IMR-90 (cell line): Measurements from ENCODE around the gene MYO3B. TPM values are rescaled to one million over a fixed set of nuclear protein-coding genes. Genes with fewer than 3 reads are reported as not detected.
"Not testable (repeated sequence)": the region's sequence is repeated elsewhere in the genome, so short reads cannot be mapped to it uniquely, and the experiment has no call there.

ENCODE experiments used
- ATAC-seq: fragments of 200-7000 bp; cut with Tn5 transposase; 2 replicates; pipeline ENCODE4 v1.9.1; 2020; ENCODE audit warnings: low read depth, mild to moderate bottlenecking, moderate library complexity
- BruUV-seq: library from RNA; stranded (reverse); fragments of 400-500 nt; replicated peaks from 2 replicates; lab custom pipeline; 2021; lab: Mats Ljungman, UMichigan
- CTCF ChIA-PET: fragments of 300-600 bp; formaldehyde crosslinking; extraction: SDS; loops from one replicate; lab custom pipeline; 2021; ENCODE audit warnings: antibody characterized with exemption; lab: Yijun Ruan, JAX
- POLR2A ChIA-PET: fragments of 300-600 bp; sonication (Branson Sonifier 250); formaldehyde crosslinking; loops from one replicate; lab custom pipeline; 2022; ENCODE audit warnings: antibody characterized with exemption; ENCODE audit not compliant: unreplicated experiment; lab: Charles Lee
- DNase-seq: peaks from one replicate; pipeline ENCODE4 v3.0.0; 2013
- H2AFZ ChIP-seq: replicated peaks from 2 replicates; pipeline ENCODE3; 2013; ENCODE audit warnings: low read length, mild to moderate bottlenecking; ENCODE audit not compliant: poor library complexity
- H2AK5ac ChIP-seq: 2 replicates; pipeline ENCODE4 v1.6.1; 2013; ENCODE audit warnings: low read depth, low read length, inconsistent platforms
- H2AK9ac ChIP-seq: replicated peaks from 2 replicates; pipeline ENCODE3; 2013; ENCODE audit warnings: mild to moderate bottlenecking, low read depth, low read length, moderate library complexity; ENCODE audit not compliant: poor library complexity
- H2BK120ac ChIP-seq: 2 replicates; pipeline ENCODE4 v1.6.1; 2013; ENCODE audit warnings: low read depth, low read length, inconsistent platforms
- H2BK15ac ChIP-seq: 3 replicates; pipeline ENCODE4 v1.6.1; 2013; ENCODE audit warnings: low read depth, low read length, inconsistent platforms
- H2BK20ac ChIP-seq: 2 replicates; pipeline ENCODE4 v1.6.1; 2013; ENCODE audit warnings: low read depth, mild to moderate bottlenecking, inconsistent platforms, low read length, moderate library complexity
- H2BK5ac ChIP-seq: 2 replicates; pipeline ENCODE4 v1.6.1; 2013; ENCODE audit warnings: mild to moderate bottlenecking, low read depth, low read length, inconsistent platforms; ENCODE audit not compliant: poor library complexity, severe bottlenecking
- H3K14ac ChIP-seq: replicated peaks from 2 replicates; pipeline ENCODE4 v1.6.1; 2013; ENCODE audit warnings: low read depth, low read length, inconsistent platforms
- H3K18ac ChIP-seq: 2 replicates; pipeline ENCODE4 v1.6.1; 2013; ENCODE audit warnings: low read depth, low read length, control low read depth
- H3K23ac ChIP-seq: 2 replicates; pipeline ENCODE4 v1.6.1; 2013; ENCODE audit warnings: low read depth, low read length, inconsistent platforms
- H3K27ac ChIP-seq: 2 replicates; pipeline ENCODE4 v1.5.1; 2013; ENCODE audit warnings: mild to moderate bottlenecking, control low read depth, low read length; ENCODE audit not compliant: insufficient read depth
- H3K27me3 ChIP-seq: 2 replicates; pipeline ENCODE4 v1.6.1; 2013; ENCODE audit warnings: low read length; ENCODE audit not compliant: control insufficient read depth, insufficient read depth
- H3K36me3 ChIP-seq: 2 replicates; pipeline ENCODE4 v1.6.1; 2013; ENCODE audit warnings: low read length, mixed read lengths; ENCODE audit not compliant: control insufficient read depth, insufficient read depth
- H3K4ac ChIP-seq: 2 replicates; pipeline ENCODE4 v1.6.1; 2013; ENCODE audit warnings: low read depth, low read length, inconsistent platforms
- H3K4me1 ChIP-seq: 2 replicates; pipeline ENCODE4 v1.6.1; 2013; ENCODE audit warnings: low read length, mixed read lengths; ENCODE audit not compliant: control insufficient read depth, insufficient read depth
- H3K4me2 ChIP-seq: 2 replicates; pipeline ENCODE4 v1.6.1; 2013; ENCODE audit warnings: low read depth, mild to moderate bottlenecking, control low read depth, low read length, moderate library complexity
- H3K4me3 ChIP-seq: 2 replicates; pipeline ENCODE4 v1.5.1; 2013; ENCODE audit warnings: low read depth, mild to moderate bottlenecking, control low read depth, low read length, moderate library complexity; ENCODE audit not compliant: insufficient read depth
- H3K56ac ChIP-seq: 2 replicates; pipeline ENCODE4 v1.6.1; 2013; ENCODE audit warnings: low read length, inconsistent platforms; ENCODE audit not compliant: insufficient read depth; ENCODE audit errors: extremely low read depth
- H3K79me1 ChIP-seq, 2 experiments: 2 replicates each; pipeline ENCODE4 v1.6.1; 2013; ENCODE audit warnings: low read length in 2 of 2, inconsistent platforms in 1 of 2, low read depth in 1 of 2
- H3K9ac ChIP-seq: 2 replicates; pipeline ENCODE4 v1.6.1; 2013; ENCODE audit warnings: low read depth, low read length, control low read depth
- H3K9me1 ChIP-seq: 2 replicates; pipeline ENCODE4 v1.6.1; 2013; ENCODE audit warnings: low read length, inconsistent platforms; ENCODE audit not compliant: insufficient read depth
- H3K9me3 ChIP-seq: 2 replicates; pipeline ENCODE4 v1.6.1; 2013; ENCODE audit warnings: low read length; ENCODE audit not compliant: control insufficient read depth, insufficient read depth
- H4K20me1 ChIP-seq: 2 replicates; pipeline ENCODE4 v1.6.1; 2013; ENCODE audit warnings: low read length, inconsistent platforms; ENCODE audit not compliant: insufficient read depth
- H4K5ac ChIP-seq: 2 replicates; pipeline ENCODE4 v1.6.1; 2013; ENCODE audit warnings: mild to moderate bottlenecking, low read depth, low read length, control low read depth
- H4K8ac ChIP-seq, 2 experiments: 2 replicates each; pipeline ENCODE4 v1.6.1; 2013; ENCODE audit warnings: low read depth in 2 of 2, low read length in 2 of 2, control low read depth in 1 of 2, inconsistent platforms in 1 of 2
- H4K91ac ChIP-seq: 2 replicates; pipeline ENCODE4 v1.6.1; 2013; ENCODE audit warnings: low read depth, low read length, inconsistent platforms; ENCODE audit not compliant: insufficient read depth
- WGBS, 2 experiments: methylation state at CpG; one replicate each; pipeline versions ENCODE4 v1.1.5 to v1.1.7; 2013; ENCODE audit warnings: missing lambda C conversion rate in 2 of 2; ENCODE audit not compliant: insufficient read length in 1 of 2; ENCODE audit errors: extremely low coverage in 2 of 2; 5-methylcytosine and 5-hydroxymethylcytosine counted together
- dilution Hi-C: fragments of 300-500 bp; cut with HindIII; formaldehyde crosslinking; loops from one replicate; pipeline ENCODE4 v1.14.3; 2018; ENCODE audit warnings: low sequenced_read_pairs; ENCODE audit not compliant: unreplicated experiment
- in situ Hi-C: fragments of 300-500 bp; cut with MboI; formaldehyde crosslinking; loops from 3 replicates; pipeline ENCODE4 v1.14.3; 2019; ENCODE audit warnings: low sequenced_read_pairs, inconsistent platforms, mixed read lengths
- intact Hi-C: fragments of 100-400 bp; cut with micrococcal nuclease; formaldehyde crosslinking; loops from 2 replicates; pipeline ENCODE4 v1.10.0; 2022
- polyA plus RNA-seq, 3 experiments: library from polyadenylated mRNA; depleted of rRNA; stranded (reverse); fragments of >200 nt; gene quantifications; 2 replicates each; pipeline ENCODE4 v1.2.3, GENCODE V29; 2012; ENCODE audit warnings: low replicate concordance in 1 of 3
- total RNA-seq: library from RNA; depleted of rRNA; stranded (reverse); fragments of >200 nt; gene quantifications from 2 replicates; pipeline ENCODE4 v1.2.3, GENCODE V29; 2012
- TF ChIP-seq, protein P1 (sequence below): fragments of 150-350 bp; IDR thresholded peaks from 2 replicates; pipeline ENCODE4 v1.6.1; 2017; ENCODE audit warnings: mild to moderate bottlenecking, antibody characterized with exemption, low read length, low read depth

The MYO3B gene
- total and polyA plus RNA-seq, 2 of the 4 experiments (the other 2 are of a cell fraction): 0.02 TPM; not detected in 1

DNA sequence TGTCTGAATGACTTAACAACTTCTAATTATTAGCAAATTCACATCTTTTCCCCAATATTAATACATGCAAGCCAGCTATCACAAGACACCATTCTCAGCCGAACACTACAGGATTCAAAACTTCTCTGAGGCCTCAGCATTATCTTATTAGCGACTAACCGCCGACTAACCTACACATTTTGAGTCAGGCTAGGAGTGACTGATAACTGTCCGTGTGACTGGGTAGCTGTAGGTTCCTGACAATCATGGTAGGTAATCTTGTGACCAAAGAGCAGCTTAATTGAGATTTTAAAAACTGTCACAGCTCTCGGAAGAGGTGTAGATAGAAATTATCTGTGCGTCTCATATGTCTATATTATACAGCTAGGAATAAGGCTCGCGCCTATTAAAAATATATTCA is 493.1 kb downstream of the MYO3B start:
- Histone ChIP-seq H2AFZ (no peak overlapping the region), H2BK5ac (no peak overlapping the region), H4K5ac (no peak overlapping the region), H3K4ac (no peak overlapping the region), H3K27me3 (no peaks in the 10 kb centered on the region), H3K27ac (no peak overlapping the region), H4K91ac (no peak overlapping the region), H2BK120ac (no peak overlapping the region), H3K4me2 (no peak overlapping the region), H4K8ac (no peak overlapping the region), H3K23ac (no peak overlapping the region), H3K79me1 (no peaks in the 10 kb centered on the region), H3K4me1 (no peaks in the 10 kb centered on the region), H3K9ac (no peak overlapping the region), H3K9me1 (no peaks in the 10 kb centered on the region), H2BK20ac (no peak overlapping the region), H2AK9ac (no peak overlapping the region), H3K56ac (no peak overlapping the region), H2AK5ac (no peak overlapping the region), H3K36me3 (no peaks in the 10 kb centered on the region), H4K20me1 (no peaks in the 10 kb centered on the region), H3K14ac (no peak overlapping the region), H3K4me3 (no peak overlapping the region), H3K18ac (no peak overlapping the region), H3K9me3 (no peaks in the 10 kb centered on the region), H2BK15ac (no peak overlapping the region)
- TF ChIP-seq, protein P1, sequence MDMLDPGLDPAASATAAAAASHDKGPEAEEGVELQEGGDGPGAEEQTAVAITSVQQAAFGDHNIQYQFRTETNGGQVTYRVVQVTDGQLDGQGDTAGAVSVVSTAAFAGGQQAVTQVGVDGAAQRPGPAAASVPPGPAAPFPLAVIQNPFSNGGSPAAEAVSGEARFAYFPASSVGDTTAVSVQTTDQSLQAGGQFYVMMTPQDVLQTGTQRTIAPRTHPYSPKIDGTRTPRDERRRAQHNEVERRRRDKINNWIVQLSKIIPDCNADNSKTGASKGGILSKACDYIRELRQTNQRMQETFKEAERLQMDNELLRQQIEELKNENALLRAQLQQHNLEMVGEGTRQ: no peak
- ChIA-PET CTCF (no interaction called here), POLR2A (no interaction called here)
- intact Hi-C loops (no loop called here), dilution Hi-C loops (no loop called here), in situ Hi-C loops (no loop called here)
- ATAC-seq: no peak
- no peak for DNase-seq
- no TSS peak for BruUV-seq
- 77% methylated on average over 4 of the region's 9 CpGs; no CpG with 5 or more reads in 1 of the 2 experiments for WGBS, 2 experiments

GRCh38 chr2:170674282-170674681 is 496.3 kb downstream of the MYO3B start:
- H3K27me3 ChIP-seq, H3K9ac ChIP-seq, H3K36me3 ChIP-seq, H2AK5ac ChIP-seq, H3K18ac ChIP-seq, H2BK15ac ChIP-seq, H2AFZ ChIP-seq, H2BK120ac ChIP-seq, H3K14ac ChIP-seq, H3K23ac ChIP-seq, CTCF ChIA-PET, H3K79me1 ChIP-seq, H3K4me3 ChIP-seq, H3K4me2 ChIP-seq, ATAC-seq, intact Hi-C loops, H2BK5ac ChIP-seq, H3K4ac ChIP-seq, H4K91ac ChIP-seq, DNase-seq, in situ Hi-C loops, H2AK9ac ChIP-seq, H3K27ac ChIP-seq, H3K4me1 ChIP-seq, H4K5ac ChIP-seq, BruUV-seq, H4K20me1 ChIP-seq, H3K56ac ChIP-seq, H3K9me1 ChIP-seq, dilution Hi-C loops, POLR2A ChIA-PET, H2BK20ac ChIP-seq, H4K8ac ChIP-seq, H3K9me3 ChIP-seq: not testable (repeated sequence)
